Ishikawa (cell line): Measurements from ENCODE around the gene CTNNA1.

Experiments used
- CEBPB ChIP-seq: IDR thresholded peaks from 2 replicates; pipeline ENCODE4 v1.6.1; 2012
- CREB1 ChIP-seq: IDR thresholded peaks from 2 replicates; pipeline ENCODE4 v1.6.1; 2012; ENCODE audit warnings: low read depth
- EGR1 ChIP-seq: IDR thresholded peaks from 2 replicates; pipeline ENCODE4 v1.6.1; 2012
- EP300 ChIP-seq: IDR thresholded peaks from 2 replicates; pipeline ENCODE4 v1.6.1; 2012; ENCODE audit warnings: borderline replicate concordance
- FOXM1 ChIP-seq: IDR thresholded peaks from 2 replicates; pipeline ENCODE4 v1.6.1; 2012; ENCODE audit warnings: low read depth, borderline replicate concordance
- NFIC ChIP-seq: IDR thresholded peaks from 2 replicates; pipeline ENCODE4 v1.6.1; 2012
- RAD21 ChIP-seq: IDR thresholded peaks from 2 replicates; pipeline ENCODE4 v1.6.1; 2012; ENCODE audit warnings: low read depth
- TAF1 ChIP-seq: IDR thresholded peaks from 2 replicates; pipeline ENCODE4 v1.6.1; 2012; ENCODE audit warnings: low read depth, mild to moderate bottlenecking
- TCF12 ChIP-seq: IDR thresholded peaks from 2 replicates; pipeline ENCODE4 v1.6.1; 2012; ENCODE audit warnings: low read depth
- TEAD4 ChIP-seq: IDR thresholded peaks from 2 replicates; pipeline ENCODE4 v1.6.1; 2012
- YY1 ChIP-seq: IDR thresholded peaks from 2 replicates; pipeline ENCODE4 v1.6.1; 2012; ENCODE audit warnings: low read depth
- ZBTB7A ChIP-seq: IDR thresholded peaks from 2 replicates; pipeline ENCODE4 v1.6.1; 2012; ENCODE audit warnings: low read depth
- TF ChIP-seq, protein P1 (sequence below): IDR thresholded peaks from 2 replicates; pipeline ENCODE4 v1.6.1; 2012
- TF ChIP-seq, protein P2 (sequence below): IDR thresholded peaks from 2 replicates; pipeline ENCODE4 v1.6.1; 2012; ENCODE audit warnings: low read depth, mild to moderate bottlenecking
- TF ChIP-seq, protein P3 (sequence below): IDR thresholded peaks from 2 replicates; pipeline ENCODE4 v1.6.1; 2012

The CTNNA1 gene, protein sequence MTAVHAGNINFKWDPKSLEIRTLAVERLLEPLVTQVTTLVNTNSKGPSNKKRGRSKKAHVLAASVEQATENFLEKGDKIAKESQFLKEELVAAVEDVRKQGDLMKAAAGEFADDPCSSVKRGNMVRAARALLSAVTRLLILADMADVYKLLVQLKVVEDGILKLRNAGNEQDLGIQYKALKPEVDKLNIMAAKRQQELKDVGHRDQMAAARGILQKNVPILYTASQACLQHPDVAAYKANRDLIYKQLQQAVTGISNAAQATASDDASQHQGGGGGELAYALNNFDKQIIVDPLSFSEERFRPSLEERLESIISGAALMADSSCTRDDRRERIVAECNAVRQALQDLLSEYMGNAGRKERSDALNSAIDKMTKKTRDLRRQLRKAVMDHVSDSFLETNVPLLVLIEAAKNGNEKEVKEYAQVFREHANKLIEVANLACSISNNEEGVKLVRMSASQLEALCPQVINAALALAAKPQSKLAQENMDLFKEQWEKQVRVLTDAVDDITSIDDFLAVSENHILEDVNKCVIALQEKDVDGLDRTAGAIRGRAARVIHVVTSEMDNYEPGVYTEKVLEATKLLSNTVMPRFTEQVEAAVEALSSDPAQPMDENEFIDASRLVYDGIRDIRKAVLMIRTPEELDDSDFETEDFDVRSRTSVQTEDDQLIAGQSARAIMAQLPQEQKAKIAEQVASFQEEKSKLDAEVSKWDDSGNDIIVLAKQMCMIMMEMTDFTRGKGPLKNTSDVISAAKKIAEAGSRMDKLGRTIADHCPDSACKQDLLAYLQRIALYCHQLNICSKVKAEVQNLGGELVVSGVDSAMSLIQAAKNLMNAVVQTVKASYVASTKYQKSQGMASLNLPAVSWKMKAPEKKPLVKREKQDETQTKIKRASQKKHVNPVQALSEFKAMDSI

DNA sequence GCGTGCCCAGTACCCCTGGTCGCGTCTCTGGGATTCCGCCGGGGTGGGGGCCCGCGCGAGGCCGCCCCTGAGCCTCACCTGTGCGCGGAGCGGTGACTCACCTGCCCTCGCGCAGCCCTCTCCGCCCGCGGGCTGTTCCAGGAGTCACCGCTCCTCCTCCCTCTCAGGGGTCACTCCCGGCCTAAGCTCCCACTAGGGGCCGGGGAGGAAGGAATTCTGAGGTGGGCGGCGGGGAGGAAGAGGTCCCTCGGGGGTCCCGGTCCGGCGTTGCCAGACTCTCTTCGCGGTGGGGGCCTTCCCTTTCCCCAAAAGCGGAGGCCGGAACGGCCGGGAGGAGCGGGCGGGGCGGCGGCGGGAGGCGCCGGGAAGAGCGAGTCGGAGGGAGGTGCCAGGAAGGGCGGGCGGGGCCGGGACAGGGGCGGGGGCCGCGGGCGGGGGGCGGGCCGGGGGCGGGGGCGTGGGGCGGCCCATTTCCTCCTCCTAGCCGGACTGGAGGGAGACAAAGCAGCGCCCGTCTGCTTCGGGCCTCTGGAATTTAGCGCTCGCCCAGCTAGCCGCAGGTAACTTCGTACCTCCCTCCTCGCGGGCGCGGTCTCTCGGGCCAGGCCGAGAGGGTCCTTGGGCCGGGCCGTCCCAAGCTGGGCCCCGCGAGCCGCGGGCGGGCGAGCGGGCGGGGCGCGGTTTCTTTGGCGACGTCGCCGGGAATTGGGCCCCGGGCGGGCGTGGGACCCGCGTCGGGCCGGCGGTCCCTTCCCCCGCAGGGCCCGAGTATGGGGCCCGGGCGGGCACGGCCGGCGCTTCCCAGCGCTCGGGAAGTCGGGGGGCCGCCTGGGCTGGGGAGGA lies at the start of gene CTNNA1:
TSS of gene CTNNA1 (plus strand) at position 475 of the 843 bp plus-strand sequence. CDS start 28,500 bp downstream, outside the sequence.
- TF ChIP-seq, protein P1, sequence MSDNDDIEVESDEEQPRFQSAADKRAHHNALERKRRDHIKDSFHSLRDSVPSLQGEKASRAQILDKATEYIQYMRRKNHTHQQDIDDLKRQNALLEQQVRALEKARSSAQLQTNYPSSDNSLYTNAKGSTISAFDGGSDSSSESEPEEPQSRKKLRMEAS, result 0 out of 2 replicates have a peak, but pooled peaks have one; percentile 41
- TF ChIP-seq CREB1 (no peak), RAD21 (no peak), EGR1 (peak; percentile 32; the same call in 1 of the 2 replicates), TEAD4 (peak; percentile 47; the same call in 1 of the 2 replicates), TCF12 (peak; percentile 32; the same call in 1 of the 2 replicates), FOXM1 (no peak), ZBTB7A (peak; percentile 91), TAF1 (peak; percentile 77), EP300 (peak; percentile 96), YY1 (0 out of 2 replicates have a peak, but pooled peaks have one; percentile 47)
- TF ChIP-seq, protein P2, sequence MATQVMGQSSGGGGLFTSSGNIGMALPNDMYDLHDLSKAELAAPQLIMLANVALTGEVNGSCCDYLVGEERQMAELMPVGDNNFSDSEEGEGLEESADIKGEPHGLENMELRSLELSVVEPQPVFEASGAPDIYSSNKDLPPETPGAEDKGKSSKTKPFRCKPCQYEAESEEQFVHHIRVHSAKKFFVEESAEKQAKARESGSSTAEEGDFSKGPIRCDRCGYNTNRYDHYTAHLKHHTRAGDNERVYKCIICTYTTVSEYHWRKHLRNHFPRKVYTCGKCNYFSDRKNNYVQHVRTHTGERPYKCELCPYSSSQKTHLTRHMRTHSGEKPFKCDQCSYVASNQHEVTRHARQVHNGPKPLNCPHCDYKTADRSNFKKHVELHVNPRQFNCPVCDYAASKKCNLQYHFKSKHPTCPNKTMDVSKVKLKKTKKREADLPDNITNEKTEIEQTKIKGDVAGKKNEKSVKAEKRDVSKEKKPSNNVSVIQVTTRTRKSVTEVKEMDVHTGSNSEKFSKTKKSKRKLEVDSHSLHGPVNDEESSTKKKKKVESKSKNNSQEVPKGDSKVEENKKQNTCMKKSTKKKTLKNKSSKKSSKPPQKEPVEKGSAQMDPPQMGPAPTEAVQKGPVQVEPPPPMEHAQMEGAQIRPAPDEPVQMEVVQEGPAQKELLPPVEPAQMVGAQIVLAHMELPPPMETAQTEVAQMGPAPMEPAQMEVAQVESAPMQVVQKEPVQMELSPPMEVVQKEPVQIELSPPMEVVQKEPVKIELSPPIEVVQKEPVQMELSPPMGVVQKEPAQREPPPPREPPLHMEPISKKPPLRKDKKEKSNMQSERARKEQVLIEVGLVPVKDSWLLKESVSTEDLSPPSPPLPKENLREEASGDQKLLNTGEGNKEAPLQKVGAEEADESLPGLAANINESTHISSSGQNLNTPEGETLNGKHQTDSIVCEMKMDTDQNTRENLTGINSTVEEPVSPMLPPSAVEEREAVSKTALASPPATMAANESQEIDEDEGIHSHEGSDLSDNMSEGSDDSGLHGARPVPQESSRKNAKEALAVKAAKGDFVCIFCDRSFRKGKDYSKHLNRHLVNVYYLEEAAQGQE, result peak; percentile 3; the same call in 1 of the 2 replicates
- TF ChIP-seq, protein P3, sequence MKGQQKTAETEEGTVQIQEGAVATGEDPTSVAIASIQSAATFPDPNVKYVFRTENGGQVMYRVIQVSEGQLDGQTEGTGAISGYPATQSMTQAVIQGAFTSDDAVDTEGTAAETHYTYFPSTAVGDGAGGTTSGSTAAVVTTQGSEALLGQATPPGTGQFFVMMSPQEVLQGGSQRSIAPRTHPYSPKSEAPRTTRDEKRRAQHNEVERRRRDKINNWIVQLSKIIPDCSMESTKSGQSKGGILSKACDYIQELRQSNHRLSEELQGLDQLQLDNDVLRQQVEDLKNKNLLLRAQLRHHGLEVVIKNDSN, result no peak

DNA sequence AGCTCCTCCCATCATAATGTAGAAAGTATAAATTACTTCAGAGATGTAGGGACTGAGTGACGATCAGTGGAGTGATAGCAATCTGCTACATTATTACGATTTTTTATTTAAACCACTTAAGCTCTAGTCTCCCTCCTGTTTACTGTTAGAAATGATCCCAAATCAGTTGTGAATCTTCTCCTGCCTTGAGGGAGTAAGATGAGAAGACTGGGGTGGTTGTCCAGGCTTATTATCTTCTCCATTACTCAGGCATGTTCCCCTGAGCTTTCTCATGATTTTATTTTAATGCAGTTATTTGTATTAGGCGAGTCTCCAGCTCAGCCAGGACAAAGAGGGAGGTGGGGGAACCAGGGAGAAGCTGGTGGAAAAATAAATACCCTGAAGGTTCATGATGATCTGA lies 48.2 kb upstream of the CTNNA1 start:
- TF ChIP-seq YY1, result no peak
- TF ChIP-seq, protein P3, result no peak
- TF ChIP-seq, protein P1, result no peak

DNA sequence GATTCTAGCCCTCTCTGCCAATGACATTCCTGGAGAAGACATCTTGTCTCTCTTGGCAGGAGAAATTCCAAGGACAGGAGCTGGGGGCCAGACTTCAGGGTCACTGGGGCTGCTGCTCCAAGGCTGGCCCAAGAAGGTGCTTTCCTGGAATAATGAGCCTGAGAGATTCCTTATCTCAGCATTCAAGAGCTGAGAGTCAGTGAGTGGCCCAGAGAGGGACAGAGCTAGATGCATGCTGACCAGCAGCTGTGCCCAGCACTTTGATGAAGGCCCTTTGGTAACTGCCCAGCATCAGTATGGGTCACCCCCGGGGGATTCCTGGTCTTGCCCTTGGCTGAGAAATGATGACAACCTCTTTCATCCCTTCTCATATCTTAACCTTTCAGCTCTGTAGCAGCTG lies 47.7 kb upstream of the CTNNA1 start:
- TF ChIP-seq CREB1, result no peak
- no peak for TF ChIP-seq TAF1
- TF ChIP-seq, protein P2, result no peak
- TF ChIP-seq EP300, result no peak
- TF ChIP-seq, protein P1, result no peak
- no peak for TF ChIP-seq EGR1
- TF ChIP-seq ZBTB7A, result no peak
- TF ChIP-seq, protein P3, result no peak
- no peak for TF ChIP-seq FOXM1
- no peak for TF ChIP-seq CEBPB
- TF ChIP-seq NFIC, result no peak
- no peak for TF ChIP-seq YY1
- TF ChIP-seq RAD21, result no peak
- no peak for TF ChIP-seq TEAD4
- no peak for TF ChIP-seq TCF12
